Stomach (tissue), 9 donors: ENCODE results near the gene CEP295NL. TPM values are rescaled to one million over a fixed set of nuclear protein-coding genes. Genes with fewer than 3 reads are reported as not detected.

Source experiments
- DNase-seq, 2 donors: peaks; one replicate each; pipeline versions ENCODE4 v3.0.0 to v3.0.0-alpha.2; 2013 to 2019
- H3K27ac ChIP-seq, 5 donors: fragments of 200-600 bp in 4 of 5; sonication (generic) in 4 of 5; one replicate each; pipeline ENCODE4 v1.5.1; 2013 to 2019; ENCODE audit warnings: mild to moderate bottlenecking in 1 of 5, moderate library complexity in 1 of 5
- H3K27me3 ChIP-seq, 3 donors: fragments of 200-600 bp; sonication (generic); one replicate each; pipeline ENCODE4 v1.5.1; 2017 to 2019; ENCODE audit warnings: mixed run types in 1 of 3
- H3K36me3 ChIP-seq, 4 donors: fragments of 200-600 bp; sonication (generic); 1 replicate in 3 of 4; 2 replicates in 1 of 4; pipeline ENCODE4 v1.5.1; 2016 to 2019
- H3K4me1 ChIP-seq, 4 donors: fragments of 200-600 bp; sonication (generic); one replicate each; pipeline ENCODE4 v1.5.1; 2016 to 2019
- H3K4me3 ChIP-seq, 4 donors: fragments of 200-600 bp; sonication (generic) in 3 of 4; one replicate each; pipeline ENCODE4 v1.5.1; 2016 to 2019; ENCODE audit warnings: mild to moderate bottlenecking in 1 of 4
- H3K9me3 ChIP-seq, 4 donors: fragments of 200-600 bp; sonication (generic); one replicate each; pipeline ENCODE4 v1.5.1; 2016 to 2019
- CTCF ChIP-seq, 7 experiments: fragments of 450-650 bp in 4 of 7; fragments of 200-600 bp in 3 of 7; sonication (generic) in 3 of 7; IDR thresholded peaks; one replicate each; pipeline ENCODE4 v1.5.1; 2016 to 2019; ENCODE audit warnings: antibody characterized with exemption in 7 of 7, control low read depth in 2 of 7, mild to moderate bottlenecking in 1 of 7
- EP300 ChIP-seq: sonication (generic); formaldehyde crosslinking; IDR thresholded peaks from one replicate; pipeline ENCODE4 v1.6.1; 2017; ENCODE audit warnings: antibody characterized with exemption
- POLR2A ChIP-seq, 4 donors: fragments of 450-650 bp; IDR thresholded peaks; one replicate each; pipeline ENCODE4 v1.6.1; 2016; ENCODE audit warnings: antibody characterized with exemption in 4 of 4, control low read depth in 2 of 4, mild to moderate bottlenecking in 1 of 4, moderate library complexity in 1 of 4
- POLR2AphosphoS5 ChIP-seq, 3 donors: sonication (generic); formaldehyde crosslinking; IDR thresholded peaks; one replicate each; pipeline ENCODE4 v1.6.1; 2016; ENCODE audit warnings: antibody characterized with exemption in 3 of 3
- WGBS, 5 donors: extraction: QIAGEN DNeasy Blood & Tissue Kit in 3 of 5; methylation state at CpG; one replicate each; pipeline versions ENCODE4 v1.1.5 to v1.1.7; 2013 to 2018; 5-methylcytosine and 5-hydroxymethylcytosine counted together
- intact Hi-C: fragments of 100-400 bp; cut with DNase I; formaldehyde crosslinking; loops from one replicate; pipeline ENCODE4 v1.15.1; 2023; ENCODE audit warnings: low total_unique reads
- polyA plus RNA-seq, 3 donors: library from polyadenylated mRNA; stranded (reverse); fragments of 200-250 nt; gene quantifications; one replicate each; pipeline ENCODE4 v1.2.3, GENCODE V29; 2013
- total RNA-seq, 5 donors: library from RNA; depleted of rRNA; stranded (reverse); fragments of >200 nt; gene quantifications; one replicate each; pipeline versions ENCODE4 v1.1.0 to v1.2.3, GENCODE V29; 2014 to 2016
- donor health status: healthy with polysubstance abuse.
- donor health status: Bipolar disorder and iron deficiency.
- donor health status: healthy.

CEP295NL gene
- total and polyA plus RNA-seq, 8 donors: 0.31 to 23.9 (median 5.8) TPM; not detected in 1

DNA sequence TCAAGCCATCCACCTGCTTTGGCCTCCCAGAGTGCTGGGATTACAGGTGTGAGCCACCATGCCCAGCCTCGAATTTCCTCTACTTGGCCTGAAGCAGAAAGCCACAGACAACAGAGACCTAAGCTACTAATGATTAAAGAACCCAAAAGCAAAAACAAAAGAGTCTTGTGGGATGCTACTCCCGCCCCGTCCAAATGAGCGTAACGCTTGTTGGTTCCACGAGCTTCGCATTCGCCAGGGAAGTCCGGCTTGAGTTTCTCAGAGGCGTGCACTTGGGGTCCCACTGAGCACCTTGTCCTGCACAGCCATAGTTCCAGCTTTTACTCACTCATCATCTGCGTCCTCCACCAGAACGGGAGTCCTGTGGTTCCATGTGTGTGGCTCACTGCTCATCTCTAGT is 16.0 kb downstream of the CEP295NL start:
- peaks cover 42 to 96% (median 62%) of the 10 kb centered on the region in 4 donors for H3K4me1 ChIP-seq
- H3K4me3 ChIP-seq: no peak overlapping the region
- no peaks in the 10 kb centered on the region for H3K9me3 ChIP-seq
- no peak overlapping the region for H3K27ac ChIP-seq
- 90 to 96% (median 95%) methylated on average over 12 of the region's 12 CpGs for WGBS, 5 donors
- no peaks in the 10 kb centered on the region for H3K27me3 ChIP-seq
- TF ChIP-seq POLR2A (IDR thresholded peaks at IDR 0.05) (no peak), EP300 (no peak), POLR2AphosphoS5 (IDR thresholded peaks at IDR 0.05) (no peak), CTCF (IDR thresholded peaks at IDR 0.05) (no peak)
- no peak for DNase-seq
- peaks cover 0 to 3% (median 0%) of the 10 kb centered on the region in 4 donors for H3K36me3 ChIP-seq
- intact Hi-C loops: no loop called here

GRCh38 chr17:78885956-78886355 is 17.0 kb downstream of the CEP295NL start:
- TF ChIP-seq POLR2A (IDR thresholded peaks at IDR 0.05): no peak
- no peak for TF ChIP-seq CTCF (IDR thresholded peaks at IDR 0.05)
- TF ChIP-seq EP300: no peak
- no peak for TF ChIP-seq POLR2AphosphoS5 (IDR thresholded peaks at IDR 0.05)
- intact Hi-C loops: no loop called here
- H3K27ac ChIP-seq: peak overlapping the region in 4 of 5 donors; percentile 91 to 95 (median 93)
- H3K4me3 ChIP-seq: no peak overlapping the region
- DNase-seq: no peak
- no peaks in the 10 kb centered on the region for H3K9me3 ChIP-seq
- 76 to 100% (median 86%) methylated on average over 1 to 8 of the region's 8 CpGs for WGBS, 5 donors
- peaks cover 35 to 96% (median 62%) of the 10 kb centered on the region in 4 donors for H3K4me1 ChIP-seq
- no peaks in the 10 kb centered on the region for H3K27me3 ChIP-seq
- H3K36me3 ChIP-seq: peaks cover 0 to 3% (median 0%) of the 10 kb centered on the region in 4 donors

- WGBS, 5 donors: 82 to 95% (median 93%) methylated on average over 24 of the region's 24 CpGs
- Histone ChIP-seq H3K27ac (peak overlapping the region in 4 of 5 donors; percentile 91 to 95 (median 93)), H3K9me3 (no peaks in the 10 kb centered on the region), H3K4me1 (peaks cover 33 to 96% (median 66%) of the 10 kb centered on the region in 4 donors), H3K4me3 (no peak overlapping the region), H3K27me3 (no peaks in the 10 kb centered on the region), H3K36me3 (peaks cover 0 to 3% (median 0%) of the 10 kb centered on the region in 4 donors)
- intact Hi-C loops: no loop called here
- DNase-seq: no peak
- TF ChIP-seq CTCF (IDR thresholded peaks at IDR 0.05) (no peak), POLR2A (IDR thresholded peaks at IDR 0.05) (no peak), POLR2AphosphoS5 (IDR thresholded peaks at IDR 0.05) (no peak), EP300 (no peak)
These were observed 17.9 kb downstream of the CEP295NL start for GRCh38 chr17:78884876-78885667.

GRCh38 chr17:78884148-78884825 is 18.7 kb downstream of the CEP295NL start:
- 44 to 71% (median 59%) methylated on average over 19 to 20 of the region's 20 CpGs for WGBS, 5 donors

More at GRCh38 chr17:78884148-78884825, 18.7 kb downstream of the CEP295NL start:
- DNase-seq: peak in 1 of 2 donors; percentile 38
- Histone ChIP-seq H3K27me3 (no peaks in the 10 kb centered on the region), H3K9me3 (no peaks in the 10 kb centered on the region), H3K27ac (peak overlapping the region; percentile 2 to 95 (median 93)), H3K36me3 (peaks cover 0 to 3% (median 0%) of the 10 kb centered on the region in 4 donors), H3K4me3 (peak overlapping the region; percentile 14 to 29 (median 28)), H3K4me1 (peaks cover 36 to 96% (median 69%) of the 10 kb centered on the region in 4 donors)
- TF ChIP-seq EP300 (no peak), POLR2A (IDR thresholded peaks at IDR 0.05) (no peak), POLR2AphosphoS5 (IDR thresholded peaks at IDR 0.05) (no peak), CTCF (IDR thresholded peaks at IDR 0.05) (no peak)
- intact Hi-C loops: no loop called here
